ENCODE measurements around the gene ZNF263.

The ZNF263 gene

GRCh38 chr16:3327514-3327913, 44.2 kb downstream of the ZNF263 start:
- no peak for DNase-seq (ENCODE audit: low read depth in 2 of 2)

DNA sequence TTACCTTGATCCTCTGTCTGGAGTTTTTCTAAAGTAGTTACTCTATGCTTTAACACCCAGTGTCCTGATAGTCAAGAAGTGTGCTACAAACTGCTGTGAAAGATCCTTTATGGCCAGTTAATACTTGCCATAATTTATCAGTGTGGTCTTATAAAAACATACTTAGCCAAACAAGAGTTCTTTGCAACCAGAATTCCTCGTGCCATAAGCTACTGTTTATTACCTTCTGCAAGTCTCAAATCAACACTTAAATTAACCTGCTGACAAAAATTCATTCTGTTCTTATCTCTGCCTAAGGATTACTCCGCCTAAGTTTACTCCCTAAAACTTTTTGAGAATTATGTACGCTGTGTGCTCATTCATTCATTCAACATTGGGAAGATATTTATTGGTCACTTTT, 44.8 kb downstream of the ZNF263 start:
- no peak for DNase-seq (ENCODE audit: low read depth in 2 of 2)

DNA sequence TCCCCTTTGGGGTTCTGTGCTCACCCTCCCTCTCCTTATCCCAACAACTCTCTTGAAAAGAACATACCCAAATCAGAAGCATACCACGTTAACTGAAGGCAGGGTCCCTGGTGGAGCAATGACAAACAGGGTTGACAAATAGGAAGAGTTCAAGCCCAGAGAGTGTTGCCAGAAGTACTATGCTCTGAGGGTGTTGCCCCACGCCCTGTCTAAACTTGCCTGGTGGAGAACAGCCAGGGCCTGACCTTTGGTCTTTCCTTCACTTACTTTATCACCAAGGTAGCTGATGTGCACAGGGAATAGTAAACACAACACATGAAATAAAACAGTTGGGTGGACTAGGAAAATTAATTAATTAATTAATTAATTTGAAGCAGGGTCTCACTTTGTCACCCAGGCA, 45.4 kb downstream of the ZNF263 start:
- DNase-seq (ENCODE audit: low read depth in 2 of 2): no peak

Measured in stimulated activated CD4-positive, alpha-beta T cell treated with anti-CD3 and anti-CD28 coated beads, Interleukin-4, amount 100 ng/mL, for 48 hours (primary cell).